Measurements from ENCODE around the gene EXD3. TPM values are rescaled to one million over a fixed set of nuclear protein-coding genes. Genes with fewer than 3 reads are reported as not detected.
"Not testable (repeated sequence)": the region's sequence is repeated elsewhere in the genome, so short reads cannot be mapped to it uniquely, and the experiment has no call there.

EXD3 gene
- 10 to 100 TPM in 1 of 2 donors, 1 to 10 TPM in 1; 9.4 to 21.7 TPM for total RNA-seq
- polyA plus RNA-seq (ENCODE audit: insufficient read length in 2 of 2): 10 to 100 TPM; 33.5 to 43.5 TPM
- long read RNA-seq, donor 1, partial matches to known transcripts: 5 of 6 reads
- long read RNA-seq, donor 1, other reads (novel, unspliced or antisense): 0 of 6 reads
- long read RNA-seq, donor 2, partial matches to known transcripts: 0 of 2 reads
- long read RNA-seq, donor 2, other reads (novel, unspliced or antisense): 0 of 2 reads
- long read RNA-seq, donor 3, partial matches to known transcripts: 5 of 5 reads
- long read RNA-seq, donor 3, other reads (novel, unspliced or antisense): 0 of 5 reads
- long read RNA-seq, donor 4, partial matches to known transcripts: 0 of 3 reads
- long read RNA-seq, donor 4, other reads (novel, unspliced or antisense): 0 of 3 reads

DNA sequence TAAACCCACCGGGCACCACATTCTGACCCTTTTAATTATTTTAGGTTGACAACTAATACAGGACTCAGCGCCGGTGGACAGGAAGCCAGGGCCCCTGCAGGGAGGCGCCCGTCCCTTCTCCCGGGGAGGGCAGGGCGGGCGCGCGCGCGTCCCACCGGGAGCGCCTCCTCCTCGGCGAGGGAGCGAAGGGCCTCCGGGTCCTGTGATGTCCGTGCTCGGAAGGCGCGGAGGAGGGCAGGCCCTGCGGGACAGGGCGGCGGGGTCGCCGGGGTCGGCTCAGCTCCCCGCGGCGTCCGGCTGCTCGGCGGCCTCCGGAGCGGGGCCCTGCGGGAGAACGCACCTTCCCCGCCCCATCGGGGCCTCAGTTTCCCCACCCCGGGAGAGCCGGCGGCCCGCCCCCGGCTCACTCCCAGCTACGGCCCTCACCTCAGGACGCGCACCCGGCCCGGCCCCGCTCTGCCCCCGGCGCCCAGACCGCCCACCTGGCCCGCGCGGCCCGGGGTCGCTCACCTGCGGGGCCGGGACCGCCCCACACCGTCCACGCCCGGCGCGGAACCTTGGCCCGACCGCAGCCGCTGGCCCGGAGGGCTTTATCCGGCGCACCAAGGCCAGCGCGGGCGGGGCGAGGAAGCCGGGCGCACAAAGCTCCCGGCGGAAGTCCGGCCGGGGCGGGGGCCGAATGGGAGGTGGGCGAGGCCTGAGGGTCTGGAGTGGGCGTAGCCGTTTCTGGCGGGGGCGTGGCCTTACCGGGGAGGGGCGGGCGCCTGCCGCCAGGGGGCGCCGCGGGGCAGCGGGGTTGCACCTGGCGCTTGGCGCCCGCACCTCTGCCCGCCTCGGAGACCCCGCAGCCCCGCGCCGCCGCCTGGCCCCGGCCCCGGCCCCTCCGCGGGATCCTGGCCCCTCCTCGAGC is at the start of gene EXD3, which contains the start of gene NOXA1:
EXD3 (minus strand) TSS at position 559 of the 910 bp plus-strand sequence. CDS start 27,805 bp downstream, outside the sequence.
NOXA1 (plus strand) TSS at position 790 of the 910 bp plus-strand sequence. CDS start 137 bp downstream, outside the sequence.
- H3K36me3 ChIP-seq (ENCODE audit: control insufficient read depth, insufficient read depth, low read length): peaks cover 14% of the 10 kb centered on the region
- no peaks in the 10 kb centered on the region for H3K27me3 ChIP-seq (ENCODE audit: control insufficient read depth, insufficient read depth, low read length)
- DNase-seq (ENCODE audit: low read depth in 4 of 6, low spot score in 6 of 6): peak in 5 of 6 donors; percentile 74 to 96 (median 83)
- H3K27ac ChIP-seq (ENCODE audit: low read depth, low read length): no peak within 1 kb of the TSS
- WGBS (ENCODE audit: insufficient coverage): under 1% methylated on average over 113 of the region's 113 CpGs
- peaks cover 16% of the 10 kb centered on the region for H3K4me1 ChIP-seq (ENCODE audit: control insufficient read depth, insufficient read depth, low read length)
- no peaks in the 10 kb centered on the region for H3K9me3 ChIP-seq (ENCODE audit: control insufficient read depth, insufficient read depth, low read length)
- H3K4me3 ChIP-seq (ENCODE audit: low read depth, low read length): peak within 1 kb of the TSS; percentile 55

- peaks cover 3% of the 10 kb centered on the region for H3K9me3 ChIP-seq (ENCODE audit: control insufficient read depth, insufficient read depth, low read length)
- H3K27ac ChIP-seq (ENCODE audit: low read depth, low read length): no peak overlapping the region
- no peak for DNase-seq (ENCODE audit: low read depth in 4 of 6, low spot score in 6 of 6)
- no peak overlapping the region for H3K4me3 ChIP-seq (ENCODE audit: low read depth, low read length)
- no peaks in the 10 kb centered on the region for H3K4me1 ChIP-seq (ENCODE audit: control insufficient read depth, insufficient read depth, low read length)
- H3K27me3 ChIP-seq (ENCODE audit: control insufficient read depth, insufficient read depth, low read length): no peaks in the 10 kb centered on the region
- WGBS (ENCODE audit: insufficient coverage): 40% methylated on average over 1 of the region's 7 CpGs
- H3K36me3 ChIP-seq (ENCODE audit: control insufficient read depth, insufficient read depth, low read length): peaks cover 4% of the 10 kb centered on the region
These were observed 47.8 kb upstream of the EXD3 start for GRCh38 chr9:137470785-137471184.

DNA sequence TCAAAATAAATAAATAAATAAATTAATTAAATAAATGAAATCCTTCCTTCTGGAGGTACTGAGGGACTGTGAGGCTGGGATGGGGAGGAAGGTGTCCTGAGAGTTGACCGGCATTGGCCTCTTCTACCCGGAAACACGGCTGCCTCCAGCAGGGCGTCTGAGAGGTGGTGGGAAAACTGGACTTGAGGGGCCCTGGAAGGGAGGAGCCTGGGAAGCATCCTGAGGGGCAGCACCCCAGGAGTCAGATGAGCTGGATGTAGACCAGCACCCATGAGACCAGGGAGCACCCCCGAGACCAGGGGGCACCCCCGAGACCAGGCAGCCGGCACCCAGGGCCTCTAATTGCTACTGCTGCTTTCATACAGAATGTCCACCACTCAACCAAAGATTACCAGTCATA is 44.9 kb upstream of the EXD3 start:
- no peak overlapping the region for H3K27ac ChIP-seq (ENCODE audit: low read depth, low read length)
- no peaks in the 10 kb centered on the region for H3K27me3 ChIP-seq (ENCODE audit: control insufficient read depth, insufficient read depth, low read length)
- H3K36me3 ChIP-seq (ENCODE audit: control insufficient read depth, insufficient read depth, low read length): peaks cover 15% of the 10 kb centered on the region
- H3K9me3 ChIP-seq (ENCODE audit: control insufficient read depth, insufficient read depth, low read length): no peaks in the 10 kb centered on the region
- no peak for DNase-seq (ENCODE audit: low read depth in 4 of 6, low spot score in 6 of 6)
- H3K4me1 ChIP-seq (ENCODE audit: control insufficient read depth, insufficient read depth, low read length): no peaks in the 10 kb centered on the region
- WGBS (ENCODE audit: insufficient coverage): 89% methylated on average over 6 of the region's 7 CpGs
- no peak overlapping the region for H3K4me3 ChIP-seq (ENCODE audit: low read depth, low read length)

DNA sequence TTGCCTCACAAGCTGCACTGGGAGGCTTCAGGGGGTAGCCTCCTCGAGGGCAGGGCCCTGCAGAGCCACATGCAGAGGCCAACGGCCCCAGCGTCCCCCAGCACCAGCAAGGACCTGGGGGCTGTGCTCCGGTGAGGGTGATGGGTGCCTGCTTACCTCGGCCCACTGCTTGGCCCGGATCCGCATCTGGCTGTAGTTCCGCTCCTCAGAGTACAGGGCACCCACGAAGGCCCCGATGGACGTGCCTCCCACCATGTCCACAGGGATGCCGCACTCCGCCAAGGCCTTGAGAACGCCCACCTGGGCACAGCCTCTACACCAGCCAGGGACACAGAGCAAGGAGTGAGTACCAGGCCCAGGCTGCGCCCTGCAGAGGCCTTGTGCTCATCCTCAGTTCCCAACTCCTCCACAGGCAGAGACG is 44.2 kb upstream of the EXD3 start:
- Histone ChIP-seq H3K4me3 (ENCODE audit: low read depth, low read length) (no peak overlapping the region), H3K9me3 (ENCODE audit: control insufficient read depth, insufficient read depth, low read length) (no peaks in the 10 kb centered on the region), H3K4me1 (ENCODE audit: control insufficient read depth, insufficient read depth, low read length) (peaks cover under 1% of the 10 kb centered on the region), H3K36me3 (ENCODE audit: control insufficient read depth, insufficient read depth, low read length) (peaks cover 22% of the 10 kb centered on the region), H3K27ac (ENCODE audit: low read depth, low read length) (no peak overlapping the region), H3K27me3 (ENCODE audit: control insufficient read depth, insufficient read depth, low read length) (no peaks in the 10 kb centered on the region)
- WGBS (ENCODE audit: insufficient coverage): 90% methylated on average over 16 of the region's 16 CpGs
- no peak for DNase-seq (ENCODE audit: low read depth in 4 of 6, low spot score in 6 of 6)

- not testable (repeated sequence) for H3K4me1 ChIP-seq (ENCODE audit: control insufficient read depth, insufficient read depth, low read length); H3K27me3 ChIP-seq (ENCODE audit: control insufficient read depth, insufficient read depth, low read length); H3K27ac ChIP-seq (ENCODE audit: low read depth, low read length); DNase-seq (ENCODE audit: low read depth in 4 of 6, low spot score in 6 of 6); H3K9me3 ChIP-seq (ENCODE audit: control insufficient read depth, insufficient read depth, low read length); H3K4me3 ChIP-seq (ENCODE audit: low read depth, low read length)
- peaks cover 29% of the 10 kb centered on the region for H3K36me3 ChIP-seq (ENCODE audit: control insufficient read depth, insufficient read depth, low read length)
- WGBS (ENCODE audit: insufficient coverage): 93% methylated on average over 35 of the region's 35 CpGs
These were observed 43.6 kb upstream of the EXD3 start for GRCh38 chr9:137466389-137467085.

DNA sequence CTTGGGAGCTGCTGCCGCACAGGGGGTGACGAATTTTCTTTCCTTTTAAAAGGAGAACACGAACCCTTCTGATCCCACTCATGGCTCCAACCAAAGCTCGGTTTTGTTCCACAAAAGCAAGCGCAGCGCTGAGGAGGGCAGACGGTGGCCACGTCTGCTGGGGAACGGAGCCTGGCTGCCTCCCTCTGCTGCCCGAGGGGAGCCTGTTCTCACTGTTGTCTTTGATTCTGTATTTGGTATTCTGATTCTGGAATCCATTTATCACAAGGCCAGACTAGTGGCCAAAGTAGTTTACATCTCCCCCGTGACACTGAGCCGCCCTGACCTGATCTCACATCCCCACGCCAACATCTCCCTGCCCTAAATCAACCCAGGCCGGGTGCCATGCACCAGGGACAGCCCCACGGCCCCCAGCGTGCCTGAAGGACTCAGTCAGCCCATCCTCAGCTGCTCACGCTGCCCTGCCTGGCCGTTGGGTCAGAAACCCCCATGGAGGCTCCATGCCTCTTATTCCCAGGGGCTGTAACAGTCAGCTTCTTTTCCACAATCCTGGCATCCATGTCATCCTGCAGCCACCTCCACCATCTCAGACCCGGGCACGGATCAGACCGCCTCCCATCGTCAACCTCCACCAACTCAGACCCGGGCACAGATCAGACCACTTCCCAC is 42.9 kb upstream of the EXD3 start:
- no peak for DNase-seq (ENCODE audit: low read depth in 4 of 6, low spot score in 6 of 6)
- Histone ChIP-seq H3K27ac (ENCODE audit: low read depth, low read length) (no peak overlapping the region), H3K9me3 (ENCODE audit: control insufficient read depth, insufficient read depth, low read length) (no peaks in the 10 kb centered on the region), H3K27me3 (ENCODE audit: control insufficient read depth, insufficient read depth, low read length) (no peaks in the 10 kb centered on the region), H3K4me1 (ENCODE audit: control insufficient read depth, insufficient read depth, low read length) (peaks cover 6% of the 10 kb centered on the region), H3K36me3 (ENCODE audit: control insufficient read depth, insufficient read depth, low read length) (peaks cover 35% of the 10 kb centered on the region), H3K4me3 (ENCODE audit: low read depth, low read length) (no peak overlapping the region)
- 68% methylated on average over 21 of the region's 23 CpGs for WGBS (ENCODE audit: insufficient coverage)

DNA sequence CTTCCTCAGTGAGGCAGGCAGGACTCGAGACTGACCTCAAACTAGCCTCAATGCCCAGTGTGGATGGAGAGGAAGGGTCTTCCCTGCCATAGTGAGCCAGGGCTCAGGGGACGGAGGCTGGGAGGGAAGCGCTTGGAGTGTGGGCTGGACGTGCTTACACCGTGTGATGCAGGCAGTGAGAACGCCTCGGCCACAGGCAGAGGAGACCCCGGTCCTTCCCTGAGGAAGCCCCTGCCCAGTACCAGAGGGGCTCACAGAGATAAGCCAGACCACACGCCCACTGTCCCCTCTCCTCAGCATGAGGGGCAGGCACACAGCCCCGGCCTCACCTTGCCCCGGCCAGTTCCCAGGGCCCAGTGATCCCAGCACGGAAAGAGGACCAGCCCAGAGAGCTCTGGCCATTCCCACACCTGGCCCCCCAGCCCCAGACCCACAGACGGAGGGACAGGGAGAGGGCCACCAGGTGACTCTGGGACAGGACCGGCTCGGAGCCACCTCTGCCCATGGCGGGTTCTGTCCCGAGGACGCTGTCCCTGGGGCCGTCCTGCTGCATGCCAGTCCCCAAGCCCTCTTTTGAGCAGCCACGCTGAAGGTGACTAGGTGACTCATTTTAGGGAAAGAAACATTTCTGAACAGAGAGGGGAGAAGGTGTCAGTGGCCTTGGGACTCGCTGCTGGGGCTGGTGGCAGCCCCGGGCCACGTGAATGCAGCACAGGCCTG is 42.2 kb upstream of the EXD3 start:
- H3K27ac ChIP-seq (ENCODE audit: low read depth, low read length): no peak overlapping the region
- peaks cover 42% of the 10 kb centered on the region for H3K36me3 ChIP-seq (ENCODE audit: control insufficient read depth, insufficient read depth, low read length)
- H3K9me3 ChIP-seq (ENCODE audit: control insufficient read depth, insufficient read depth, low read length): no peaks in the 10 kb centered on the region
- H3K27me3 ChIP-seq (ENCODE audit: control insufficient read depth, insufficient read depth, low read length): no peaks in the 10 kb centered on the region
- peaks cover 8% of the 10 kb centered on the region for H3K4me1 ChIP-seq (ENCODE audit: control insufficient read depth, insufficient read depth, low read length)
- no peak for DNase-seq (ENCODE audit: low read depth in 4 of 6, low spot score in 6 of 6)
- no peak overlapping the region for H3K4me3 ChIP-seq (ENCODE audit: low read depth, low read length)
- 85% methylated on average over 20 of the region's 23 CpGs for WGBS (ENCODE audit: insufficient coverage)

DNA sequence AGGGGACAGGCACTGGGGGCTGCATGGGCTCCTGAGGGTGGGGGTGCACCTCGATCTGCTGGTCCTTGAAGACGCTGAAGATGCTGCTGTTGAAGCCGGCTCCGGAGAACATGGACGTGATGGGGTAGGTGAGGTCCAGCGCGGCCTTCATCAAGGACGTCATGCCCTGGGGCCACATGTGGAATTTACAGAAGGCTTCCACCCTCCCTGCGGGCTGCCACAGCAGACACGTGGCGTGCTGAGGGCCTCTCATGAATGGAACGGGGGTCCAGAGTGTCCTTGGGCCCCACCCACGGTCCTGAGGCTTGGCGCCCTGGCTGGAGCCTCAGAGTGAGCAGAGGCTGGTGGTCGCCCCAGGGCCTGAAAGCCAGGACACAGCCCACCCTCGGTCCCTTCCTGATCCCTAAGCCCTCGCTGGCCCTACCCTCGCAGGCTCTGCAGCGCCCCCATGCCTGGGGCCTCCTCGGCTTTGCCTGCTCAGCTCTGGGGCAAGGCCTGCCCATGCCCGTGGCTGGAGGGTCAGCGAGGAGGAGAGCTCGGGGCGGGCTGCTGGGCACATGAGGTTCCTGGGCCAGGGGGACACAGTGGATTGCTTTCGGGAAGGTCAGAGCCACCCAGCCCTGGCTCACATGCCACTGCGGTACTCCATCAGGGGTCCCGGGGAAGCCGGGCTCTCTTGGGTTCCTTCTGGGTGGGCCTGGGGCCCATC is 41.5 kb upstream of the EXD3 start:
- no peak for DNase-seq (ENCODE audit: low read depth in 4 of 6, low spot score in 6 of 6)
- H3K4me3 ChIP-seq (ENCODE audit: low read depth, low read length): no peak overlapping the region
- 94% methylated on average over 28 of the region's 28 CpGs for WGBS (ENCODE audit: insufficient coverage)
- no peak overlapping the region for H3K27ac ChIP-seq (ENCODE audit: low read depth, low read length)
- peaks cover 43% of the 10 kb centered on the region for H3K36me3 ChIP-seq (ENCODE audit: control insufficient read depth, insufficient read depth, low read length)
- H3K4me1 ChIP-seq (ENCODE audit: control insufficient read depth, insufficient read depth, low read length): peaks cover 15% of the 10 kb centered on the region
- H3K9me3 ChIP-seq (ENCODE audit: control insufficient read depth, insufficient read depth, low read length): no peaks in the 10 kb centered on the region
- H3K27me3 ChIP-seq (ENCODE audit: control insufficient read depth, insufficient read depth, low read length): no peaks in the 10 kb centered on the region
